Measurements from ENCODE around the gene AOPEP.
"Not testable (repeated sequence)": the region's sequence is repeated elsewhere in the genome, so short reads cannot be mapped to it uniquely, and the experiment has no call there.

The AOPEP gene

DNA sequence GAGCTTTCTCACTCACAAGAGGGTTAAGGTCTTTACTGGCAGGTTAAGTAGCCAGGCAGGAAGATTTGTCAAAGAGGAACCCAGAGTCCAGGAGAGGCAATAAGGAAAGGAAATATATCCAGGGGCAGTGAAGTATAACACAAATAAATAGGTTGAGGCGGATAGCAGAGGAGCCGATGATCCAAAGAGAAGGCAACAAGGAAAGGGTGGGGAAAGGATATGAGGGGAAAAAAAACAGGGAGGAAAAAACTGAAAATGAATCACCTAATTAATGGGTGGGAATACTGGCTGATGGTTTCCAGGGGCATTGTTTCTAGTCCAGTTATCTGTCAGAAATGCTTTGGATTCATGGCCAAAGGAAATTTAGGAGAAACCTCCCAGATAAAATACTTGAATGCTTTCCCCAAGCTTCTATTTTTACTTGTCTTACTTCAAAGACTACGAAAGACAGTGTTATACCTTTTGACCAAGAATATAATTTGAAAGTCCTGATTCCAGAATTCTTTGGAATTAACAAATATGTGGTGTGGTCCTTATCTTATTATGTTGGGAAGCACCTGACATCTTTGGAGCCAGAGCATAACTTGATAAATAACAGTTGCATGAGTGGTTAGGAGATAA is 146.5 kb downstream of the AOPEP start:
- DNase-seq, result no peak

DNA sequence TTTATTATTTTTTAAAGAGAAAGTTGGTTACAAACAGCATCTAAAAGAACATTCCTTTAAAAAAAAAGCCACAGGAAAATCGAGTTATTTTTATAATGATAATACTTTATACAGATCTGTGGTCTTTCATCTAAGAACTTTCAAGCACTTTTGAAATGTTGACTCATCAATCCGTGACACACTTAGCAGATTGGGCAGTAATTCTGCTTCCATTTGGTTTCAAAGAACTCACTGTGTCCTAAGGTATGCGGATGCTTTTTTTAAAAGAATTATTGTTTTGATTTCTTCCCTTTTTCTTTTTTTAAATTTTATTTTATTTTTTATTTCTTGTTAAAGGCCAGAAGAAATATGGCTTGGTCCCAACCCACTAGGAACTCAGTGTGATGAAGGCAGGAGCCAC is 147.8 kb downstream of the AOPEP start:
- DNase-seq, result no peak

DNA sequence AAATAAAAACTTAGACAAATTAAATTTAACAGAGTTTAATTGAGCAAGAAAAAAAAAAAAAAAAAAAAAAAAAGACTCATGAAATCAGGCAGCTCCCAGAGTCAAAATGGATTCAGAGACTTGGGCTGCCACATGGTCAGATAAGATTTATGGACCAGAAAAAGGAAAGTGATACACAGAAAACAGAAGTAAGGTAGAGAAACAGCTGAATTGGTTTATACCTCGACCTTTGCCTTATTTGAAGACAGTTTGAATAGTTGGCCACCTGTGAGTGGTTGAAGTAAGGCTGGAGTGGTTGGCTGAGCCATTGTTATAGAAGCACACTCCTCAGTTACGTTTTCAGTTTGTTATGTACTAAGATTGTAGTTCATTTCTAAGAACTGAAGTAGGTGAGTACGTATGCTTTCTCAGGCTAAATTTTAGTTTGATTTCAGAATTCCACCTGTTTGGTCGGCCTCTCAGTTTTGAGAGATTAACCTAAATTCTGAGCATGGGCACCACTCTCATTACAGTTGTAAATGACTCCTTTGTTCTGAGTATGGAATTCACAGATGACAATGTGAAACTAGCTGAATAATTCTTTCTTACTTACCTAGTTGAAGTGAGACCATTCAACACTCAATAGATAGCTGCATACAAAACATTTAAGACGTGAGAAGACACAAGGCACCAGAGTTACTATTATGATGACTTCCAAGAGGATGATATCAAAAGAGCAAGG is 149.0 kb downstream of the AOPEP start:
- DNase-seq, result no peak

DNA sequence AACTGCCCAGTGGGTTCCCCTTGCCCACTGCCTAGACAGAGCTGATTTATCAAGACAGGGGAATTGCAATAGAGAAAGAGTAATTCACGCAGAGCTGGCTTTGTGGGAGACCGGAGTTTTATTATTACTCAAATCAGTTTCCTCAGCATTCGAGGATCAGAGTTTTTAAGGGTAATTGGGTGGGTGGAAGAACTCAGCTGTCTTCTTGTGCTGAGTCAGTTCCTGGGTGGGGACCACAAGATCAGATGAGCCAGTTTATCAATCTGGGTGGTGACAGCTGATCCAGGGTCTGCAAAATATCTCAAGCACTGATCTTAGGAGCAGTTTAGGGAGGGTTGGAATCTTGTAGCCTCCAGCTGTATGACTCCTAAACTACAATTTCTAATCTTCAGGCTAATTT is 152.3 kb downstream of the AOPEP start:
- DNase-seq, result not testable (repeated sequence)

DNA sequence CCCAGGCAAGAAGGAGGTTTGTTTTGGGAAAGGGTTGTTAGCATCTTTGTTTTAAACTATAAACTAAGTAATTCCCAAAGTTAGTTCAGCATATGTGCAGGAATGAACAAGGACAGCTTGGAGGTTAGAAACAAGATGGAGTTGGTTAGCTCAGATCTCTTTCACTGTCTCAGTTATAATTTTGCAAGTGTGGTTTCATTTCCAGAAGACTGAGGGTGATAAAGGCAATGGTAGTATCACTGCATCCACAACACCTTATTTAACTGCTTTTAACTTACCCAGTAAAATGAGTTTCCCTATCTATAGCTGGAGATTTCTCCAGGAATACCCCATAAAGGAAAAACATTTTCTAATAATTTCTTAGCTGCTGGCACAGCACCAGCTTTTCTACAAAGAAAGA is 152.7 kb downstream of the AOPEP start:
- no peak for DNase-seq

DNA sequence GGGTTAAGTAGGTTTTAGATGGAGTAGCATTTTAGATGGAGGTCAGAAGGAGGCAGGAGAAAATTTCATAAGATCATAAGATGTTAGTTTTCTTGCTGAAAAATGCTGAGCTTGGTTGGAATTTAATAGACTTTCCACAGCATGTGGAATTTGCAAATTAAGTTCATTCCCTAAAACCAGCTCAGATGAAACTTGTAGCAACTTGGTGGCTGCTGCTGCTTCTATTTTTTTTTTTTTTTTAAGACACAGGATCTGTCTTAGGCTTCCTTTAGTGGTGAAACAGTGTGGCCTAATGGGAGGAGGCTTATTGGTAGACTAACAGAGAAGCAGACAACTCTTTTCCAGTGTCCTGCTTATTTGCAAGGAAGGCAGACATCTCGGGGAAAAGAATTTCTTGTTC is 154.5 kb downstream of the AOPEP start:
- no peak for DNase-seq

DNA sequence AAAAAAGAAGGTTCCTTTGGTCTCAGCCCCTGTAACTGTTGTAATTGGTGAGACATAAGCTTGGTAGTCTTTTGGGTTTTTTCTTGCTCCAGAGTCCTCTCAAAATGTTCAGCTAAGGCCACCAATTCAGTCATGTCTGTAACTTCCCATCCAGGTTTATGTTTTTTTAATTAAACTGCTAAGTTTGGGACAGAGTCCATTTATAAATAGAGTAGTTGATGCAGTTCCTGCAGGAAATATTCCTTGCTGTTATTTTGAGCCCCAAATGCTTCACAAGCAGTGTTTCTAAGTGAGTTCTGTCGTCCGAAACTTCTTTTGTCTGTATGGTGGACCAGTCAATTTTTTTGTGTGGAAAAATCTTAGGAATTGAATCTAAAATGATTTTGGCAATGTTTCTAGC is 155.0 kb downstream of the AOPEP start:
- DNase-seq, result no peak

DNA sequence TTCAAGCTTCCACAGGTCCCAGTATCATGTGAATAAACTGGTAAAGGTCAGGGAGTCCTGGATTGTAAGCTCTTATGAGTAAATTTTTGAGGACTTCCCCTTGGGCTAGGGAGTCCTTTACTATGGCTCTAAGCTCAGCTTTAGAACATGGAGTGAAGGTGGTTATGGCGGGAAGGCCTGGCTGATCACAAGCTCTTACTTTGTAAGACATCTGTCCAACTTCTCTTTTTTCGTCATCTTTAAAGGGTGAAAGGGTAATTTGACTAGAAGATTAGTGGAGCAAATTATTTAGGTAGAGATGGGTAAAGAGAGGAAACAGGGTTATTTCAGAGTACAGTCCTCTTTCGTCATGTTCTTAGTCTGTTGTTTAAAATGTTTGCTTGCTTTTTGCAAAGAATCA is 155.4 kb downstream of the AOPEP start:
- DNase-seq, result no peak

DNA sequence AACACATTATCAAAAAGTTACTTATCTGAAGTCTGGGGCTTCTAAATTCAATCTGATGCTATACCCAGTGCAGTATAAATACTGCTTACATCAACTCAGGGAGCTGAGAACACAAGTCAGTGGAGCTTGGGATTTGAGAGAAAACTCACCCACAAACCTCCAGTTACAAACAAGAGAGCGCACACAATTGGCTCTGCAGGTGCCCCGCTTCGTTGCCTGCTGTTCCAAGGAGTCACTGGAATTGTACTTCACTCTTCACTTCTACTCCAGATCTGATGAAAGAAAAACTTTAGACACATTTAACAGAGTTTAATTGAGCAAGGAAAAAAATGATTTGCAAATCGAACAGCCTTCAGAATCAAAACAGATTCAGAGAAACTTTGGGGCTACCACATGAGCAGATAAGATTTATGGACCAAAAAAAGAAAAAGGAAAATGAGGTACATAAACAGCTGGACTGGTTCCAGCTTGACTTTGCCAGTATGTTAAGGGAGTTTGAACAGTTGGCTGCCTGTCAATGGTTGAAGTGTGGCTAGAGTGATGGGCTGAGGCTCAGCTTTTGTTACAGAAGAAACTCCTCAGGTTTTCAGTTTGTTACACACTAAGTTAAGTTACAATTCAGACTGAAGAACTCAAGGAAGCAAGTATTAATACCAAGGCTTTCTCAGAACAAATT is 156.6 kb downstream of the AOPEP start:
- no peak for DNase-seq

DNA sequence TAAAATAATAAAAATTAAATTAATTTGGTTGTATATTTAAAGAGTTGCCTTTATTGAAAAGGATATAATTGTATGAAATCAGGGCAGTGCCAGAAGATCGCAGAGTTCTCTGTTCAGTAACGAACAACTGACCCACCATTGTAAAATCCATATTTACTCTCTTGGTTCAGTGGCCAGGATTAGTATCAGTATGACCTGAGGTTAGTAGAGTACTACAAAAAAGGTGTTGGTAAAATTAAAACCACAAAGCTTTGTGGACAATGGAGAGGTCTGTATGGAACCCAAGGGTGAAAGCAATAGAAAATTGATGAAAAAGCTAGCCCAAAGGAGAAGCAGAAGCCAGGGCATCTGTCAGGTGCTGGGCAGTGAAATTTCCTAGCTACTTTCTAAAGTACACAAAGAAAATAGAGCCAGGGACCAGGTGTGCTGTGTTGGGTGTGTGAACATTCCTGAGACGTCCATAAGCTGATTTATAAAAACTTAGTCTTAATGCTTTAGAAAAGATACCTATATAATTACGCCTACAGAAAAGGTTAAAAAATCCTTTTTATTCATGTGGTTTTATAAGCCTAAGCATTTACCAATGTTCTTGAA is 159.5 kb downstream of the AOPEP start:
- DNase-seq, result no peak

DNA sequence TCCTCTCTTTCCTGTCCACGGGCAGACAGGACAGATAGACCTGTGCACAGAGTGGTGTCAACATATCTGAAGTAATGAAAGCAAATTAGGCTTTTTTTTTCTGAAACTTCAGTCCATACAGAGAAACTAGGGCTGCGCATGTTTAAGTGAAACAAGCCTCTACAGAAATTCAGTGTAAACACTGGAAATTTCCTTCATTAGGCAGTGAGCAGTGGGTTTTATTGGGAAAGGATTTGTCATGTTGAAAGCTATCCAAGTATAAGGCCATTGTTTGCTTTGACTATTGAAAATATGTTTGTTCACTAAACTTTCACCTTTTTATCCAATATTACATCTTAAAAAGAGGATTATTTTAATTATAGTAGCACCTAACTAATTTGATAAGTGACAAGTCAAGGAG is 161.2 kb downstream of the AOPEP start:
- no peak for DNase-seq

DNA sequence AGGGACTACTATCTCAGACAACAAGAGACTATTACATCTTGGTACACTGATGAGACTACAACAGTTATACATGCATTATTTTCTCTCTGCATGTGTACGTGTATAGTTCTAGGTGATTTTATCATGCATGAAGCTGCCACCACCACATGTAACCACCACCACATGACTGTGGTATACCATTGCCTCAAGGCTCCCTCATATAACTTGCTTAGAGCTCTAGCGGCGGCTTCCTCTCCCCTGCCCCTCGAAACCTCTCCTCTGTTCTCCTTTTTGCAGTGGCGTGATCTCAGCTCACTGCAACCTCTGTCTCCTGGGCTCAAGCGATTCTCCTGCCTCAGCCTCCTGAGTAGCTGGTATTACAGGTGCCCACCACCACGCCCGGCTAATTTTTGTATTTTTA is 162.3 kb downstream of the AOPEP start:
- no peak for DNase-seq

DNA sequence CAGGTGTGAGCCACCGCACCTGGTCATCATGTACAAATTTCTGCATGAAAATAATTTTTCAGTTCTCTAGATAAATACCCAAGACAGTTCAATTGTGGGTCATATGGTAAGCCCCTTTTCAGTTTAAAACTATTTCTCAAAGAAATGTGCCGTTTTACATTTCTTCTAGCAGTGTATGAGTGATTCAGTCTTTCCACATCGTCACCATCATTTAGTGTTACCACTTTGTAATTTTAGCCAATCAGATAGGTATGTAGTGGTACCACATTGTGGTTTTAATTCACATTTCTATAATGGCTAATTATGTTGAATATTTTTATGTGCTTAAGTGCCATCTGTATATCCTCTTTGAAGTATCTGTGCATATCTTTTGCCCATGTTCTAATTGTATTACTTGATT is 163.1 kb downstream of the AOPEP start:
- no peak for DNase-seq

DNA sequence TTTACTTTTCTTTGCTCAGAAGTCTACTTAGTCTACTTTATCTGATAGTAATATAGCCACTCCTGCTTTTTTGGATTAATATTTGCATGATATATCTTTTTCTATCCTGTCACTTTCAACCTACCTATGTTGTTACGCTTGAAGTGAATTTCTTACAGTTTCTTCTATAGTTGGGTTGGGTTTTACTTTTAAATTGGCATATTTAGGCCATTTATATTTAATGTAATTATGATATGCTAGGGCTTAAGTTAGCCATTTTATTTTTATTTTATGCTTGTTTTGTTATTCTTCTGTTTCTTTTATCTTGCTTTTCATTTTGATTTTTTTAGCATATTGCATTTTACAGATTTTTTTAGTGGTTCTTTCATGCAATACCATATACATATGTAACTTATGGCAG is 164.7 kb downstream of the AOPEP start:
- no peak for DNase-seq

DNA sequence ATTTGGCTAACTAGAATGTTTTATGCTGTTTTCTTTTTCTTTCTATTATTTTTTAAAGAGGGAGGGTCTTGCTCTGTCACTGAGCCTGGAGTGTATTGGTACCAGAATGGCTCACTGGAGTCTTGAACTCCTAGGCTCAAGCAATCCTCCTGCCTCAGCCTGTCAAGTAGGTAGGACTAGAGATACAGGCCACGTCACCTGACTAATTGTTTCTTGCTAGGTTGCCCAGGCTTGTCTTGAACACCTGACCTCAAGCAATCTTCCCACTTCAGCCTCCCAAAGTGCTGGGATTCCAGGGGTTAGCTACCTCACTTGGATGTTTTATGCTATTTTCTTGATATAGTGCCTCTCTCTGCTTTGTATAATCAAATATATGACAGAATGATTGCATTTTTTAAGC is 166.2 kb downstream of the AOPEP start:
- no peak for DNase-seq

DNA sequence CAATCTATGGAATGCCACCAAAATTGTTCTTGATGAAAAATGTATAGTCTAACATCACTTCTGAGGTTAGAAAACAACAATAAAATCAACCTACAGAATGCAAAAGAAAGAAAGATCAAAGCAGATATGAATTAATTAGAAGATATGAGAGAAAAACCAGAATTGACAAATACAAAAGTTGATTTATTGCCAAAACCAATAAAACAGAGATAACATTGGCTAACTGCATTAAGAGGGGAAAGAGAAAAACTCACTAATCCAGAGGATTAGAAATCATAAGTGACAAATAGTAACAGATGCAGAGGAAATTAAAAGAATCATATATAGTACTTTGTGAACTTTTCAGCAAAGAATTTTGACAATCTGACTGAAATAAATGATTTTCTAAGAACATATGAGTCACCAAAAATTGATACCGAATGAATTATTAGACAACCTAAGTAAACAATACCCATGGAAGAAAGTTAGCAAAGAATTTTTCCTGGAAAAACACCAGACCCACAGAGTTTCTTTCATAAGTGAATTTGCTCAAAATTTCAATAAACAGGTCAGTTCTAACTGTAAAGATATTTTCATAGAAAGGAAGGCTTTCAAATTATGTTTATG is 167.7 kb downstream of the AOPEP start:
- DNase-seq, result no peak

DNA sequence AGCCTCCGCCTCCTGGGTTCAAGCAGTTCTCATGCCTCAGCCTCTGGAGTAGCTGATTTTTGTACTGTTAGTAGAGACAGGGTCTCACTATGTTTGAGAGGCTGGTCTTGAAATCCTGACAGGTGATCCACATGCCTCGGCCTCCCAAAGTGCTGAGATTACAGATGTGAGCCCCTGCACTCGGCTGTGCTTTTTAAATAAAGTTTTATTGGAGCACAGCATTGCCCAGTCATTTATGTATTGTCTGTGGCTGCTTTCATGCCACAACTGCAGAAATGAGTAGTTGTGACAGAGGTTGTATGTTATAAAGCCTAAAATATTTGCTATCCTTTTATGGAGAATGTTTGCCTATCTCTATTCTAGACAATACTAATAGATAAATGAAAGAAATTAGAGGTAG is 169.2 kb downstream of the AOPEP start:
- no peak for DNase-seq

DNA sequence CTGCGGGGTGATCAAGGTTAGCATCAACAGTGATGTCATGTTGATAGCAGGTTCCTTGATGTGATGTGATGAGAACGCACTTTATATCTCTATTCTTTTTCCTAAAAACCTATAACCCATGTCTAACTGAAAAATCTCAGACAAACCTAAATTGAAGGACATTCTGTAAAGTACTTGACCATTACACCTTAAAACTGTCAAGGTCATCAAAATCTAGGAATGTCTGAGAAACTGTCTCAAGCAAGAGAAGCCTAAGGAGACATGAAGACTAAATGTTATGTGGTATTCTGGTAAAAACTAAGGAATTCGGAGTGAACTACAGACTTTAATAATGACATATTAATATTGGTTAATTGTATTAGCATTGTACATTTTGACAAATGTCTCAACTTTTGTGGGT is 170.0 kb downstream of the AOPEP start:
- no peak for DNase-seq

DNA sequence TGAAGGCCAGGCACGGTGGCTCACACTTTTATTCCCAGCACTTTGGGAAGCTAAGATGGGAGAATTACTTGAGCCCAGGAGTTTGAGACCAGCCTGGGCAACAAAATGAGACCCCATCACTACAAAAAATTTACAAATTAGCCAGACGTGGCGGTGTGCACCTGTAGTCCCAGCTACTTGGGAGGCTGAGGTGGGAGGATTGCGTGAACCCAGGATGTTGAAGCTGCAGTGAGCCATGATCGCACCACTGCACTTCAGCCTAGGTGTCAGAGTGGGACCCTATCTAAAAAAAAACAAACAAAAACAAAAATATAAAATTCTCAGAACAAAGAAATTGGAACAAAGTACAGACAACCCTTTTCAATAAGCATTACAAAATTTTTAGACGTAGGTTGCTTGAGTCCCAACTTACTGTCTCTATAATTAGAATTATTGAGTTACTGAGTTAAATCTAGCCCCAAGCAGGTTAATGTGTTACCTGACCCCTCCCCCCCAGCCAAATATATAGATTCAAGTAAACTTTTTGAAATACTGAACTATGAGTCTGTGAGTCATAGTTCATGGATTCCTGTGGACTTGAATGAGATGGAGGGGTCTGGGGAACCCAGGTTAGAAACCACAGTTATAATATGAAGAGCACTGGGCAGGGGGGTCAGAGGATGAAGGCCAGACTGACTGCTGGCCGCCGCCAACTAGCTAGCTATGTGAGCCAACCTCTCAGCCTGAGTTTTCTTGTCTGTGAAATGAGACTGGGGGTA is 173.1 kb downstream of the AOPEP start:
- DNase-seq, result no peak

DNA sequence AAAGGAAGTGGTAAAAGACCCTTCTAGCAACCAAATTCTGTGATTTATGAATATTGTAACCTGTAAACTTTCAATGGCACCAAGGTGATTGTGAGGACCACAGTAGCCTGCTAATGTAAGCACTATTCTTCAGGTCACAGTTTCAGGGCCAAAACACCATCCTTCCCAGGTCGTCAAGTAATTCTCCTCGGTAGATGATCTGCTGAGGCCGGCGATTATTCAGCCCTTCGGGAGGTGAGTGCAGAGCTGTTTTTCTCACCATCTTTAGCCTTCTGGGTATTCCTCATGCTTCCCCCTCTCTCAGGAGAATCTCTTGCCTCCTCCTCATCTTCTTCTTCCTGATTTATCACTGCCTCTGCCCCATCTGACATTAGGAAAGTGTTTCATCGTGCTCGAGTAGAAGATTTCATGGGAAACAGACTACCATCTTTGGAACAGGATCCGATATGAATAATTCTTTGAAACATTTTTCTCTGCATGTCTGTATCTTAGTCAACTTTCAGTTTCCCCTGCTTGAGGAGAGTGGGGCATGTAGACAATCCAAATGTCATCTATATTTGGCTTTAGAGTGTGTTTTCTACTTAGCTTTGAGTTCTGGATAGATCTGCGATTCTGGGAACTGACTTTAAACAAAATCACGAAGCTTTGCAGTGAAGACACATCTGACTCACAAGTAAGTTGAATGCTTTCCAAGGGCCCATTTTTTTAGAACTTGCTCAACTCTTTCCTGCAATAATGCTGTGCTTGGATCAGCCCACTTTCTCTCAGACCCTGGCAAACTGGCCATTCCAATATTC is 173.9 kb downstream of the AOPEP start:
- no peak for DNase-seq

DNA sequence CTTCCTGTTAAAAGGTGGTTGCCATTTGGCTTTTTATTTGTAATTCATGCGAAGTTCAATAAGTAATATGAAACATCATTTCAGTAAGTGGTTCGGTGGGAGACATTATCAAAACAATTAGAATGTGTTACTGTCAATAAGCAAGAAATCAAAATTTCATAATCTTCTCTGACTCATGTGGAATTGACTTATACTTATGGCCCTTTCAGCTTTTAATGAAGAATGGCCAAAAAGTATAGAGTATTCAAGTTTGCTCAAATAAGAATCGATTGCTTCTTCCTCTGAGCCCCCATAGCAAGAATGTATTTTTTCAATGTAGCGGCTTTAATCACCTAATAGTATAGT is 174.5 kb downstream of the AOPEP start:
- no peak for DNase-seq

DNA sequence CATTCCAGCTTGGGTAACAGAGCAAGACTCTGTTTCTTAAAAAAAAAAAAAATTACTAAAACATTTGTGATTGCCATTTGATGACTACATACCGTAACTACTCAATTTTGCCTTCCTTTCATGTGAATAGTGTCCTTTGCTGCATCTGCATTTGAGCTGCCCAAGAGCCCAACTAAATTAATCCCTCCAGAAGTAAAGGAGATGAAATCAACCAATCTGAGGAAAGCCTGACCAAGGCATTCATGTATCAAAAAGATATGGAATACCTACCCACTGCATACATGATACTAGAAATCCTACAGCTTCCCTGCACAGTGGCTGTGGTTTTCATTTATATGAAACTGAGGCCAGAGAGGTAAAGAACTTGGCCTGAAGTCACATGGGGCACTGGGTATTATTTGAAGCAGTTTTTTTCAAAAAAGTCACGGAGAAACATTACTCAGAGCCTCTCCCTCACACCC is 177.5 kb downstream of the AOPEP start:
- no peak for DNase-seq
